GM21447 (cell line): ENCODE results near the gene SBSN.

ENCODE experiments used
- ATAC-seq: cut with Tn5 transposase; IDR thresholded peaks from one replicate; pipeline ENCODE4 v1.9.1; 2021; ENCODE audit not compliant: unreplicated experiment

Gene SBSN

GRCh38 chr19:35508129-35508528, 20.0 kb downstream of the SBSN start:
- ATAC-seq: no peak

GRCh38 chr19:35507561-35507960, 20.6 kb downstream of the SBSN start:
- ATAC-seq: no peak

- ATAC-seq: no peak
Measured at GRCh38 chr19:35506011-35506410, 22.1 kb downstream of the SBSN start.

DNA sequence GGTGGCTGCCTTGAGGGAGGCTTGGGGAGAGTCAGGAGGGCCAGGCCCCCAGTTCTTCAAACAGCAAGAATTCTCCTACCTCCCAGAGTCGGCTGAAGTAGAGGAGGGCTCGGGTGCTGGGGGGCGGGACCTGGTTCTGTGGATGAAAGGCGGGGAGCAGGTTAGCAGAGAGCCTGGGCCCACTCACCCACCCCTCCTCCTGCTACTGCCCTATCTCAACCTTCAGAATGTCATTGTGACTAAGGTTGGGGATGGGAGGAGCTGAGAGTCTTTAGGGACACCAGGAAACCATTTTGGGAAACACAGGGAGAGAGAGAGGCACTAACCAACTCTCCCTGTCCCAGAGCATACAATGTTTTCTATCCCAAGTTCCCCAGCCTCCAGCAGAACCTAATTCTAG, 25.4 kb downstream of the SBSN start:
- ATAC-seq: no peak

- no peak for ATAC-seq
Measured at GRCh38 chr19:35501684-35502083, 26.4 kb downstream of the SBSN start.

DNA sequence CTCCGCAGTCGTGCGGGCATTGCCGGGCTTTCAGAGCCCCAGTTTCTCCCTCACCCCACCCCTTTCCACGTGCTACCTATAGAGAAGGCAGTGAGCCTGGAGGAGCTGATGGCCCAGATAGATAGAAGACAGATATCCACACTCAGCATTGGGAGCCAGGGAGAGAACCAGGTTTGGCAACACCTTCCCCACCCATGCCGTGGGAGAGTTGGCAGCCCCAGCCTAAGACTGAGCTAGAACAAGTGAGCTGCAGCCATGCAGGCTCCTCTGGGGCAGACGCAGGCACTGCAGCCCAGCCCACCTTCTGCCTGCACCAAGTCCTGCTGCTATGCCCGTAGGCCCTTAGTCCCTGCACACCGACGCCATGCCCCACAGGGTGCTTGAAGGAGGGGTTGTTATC, 27.5 kb downstream of the SBSN start:
- ATAC-seq: no peak

- ATAC-seq: no peak
Measured at GRCh38 chr19:35498984-35499527, 29.1 kb downstream of the SBSN start.

DNA sequence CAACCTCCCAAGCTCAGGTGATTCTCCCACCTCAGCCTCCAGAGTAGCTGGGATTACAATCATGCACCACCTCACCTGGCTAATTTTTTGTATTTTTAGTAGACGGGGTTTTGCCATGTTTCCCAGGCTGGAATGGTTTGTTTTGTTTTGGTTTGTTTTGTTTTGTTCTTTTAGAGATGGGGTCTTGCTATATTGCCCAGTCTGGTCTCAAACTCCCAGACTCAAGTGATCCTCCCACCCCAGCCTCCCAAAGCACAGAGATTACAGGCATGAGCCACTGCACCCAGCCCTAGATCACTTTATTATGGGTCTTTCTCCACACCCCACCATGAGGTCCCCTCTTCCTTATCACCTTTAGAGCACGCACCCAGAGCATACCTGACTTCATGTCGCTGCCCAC, 29.9 kb downstream of the SBSN start:
- no peak for ATAC-seq

- no peak for ATAC-seq
Measured at GRCh38 chr19:35497406-35497805, 30.7 kb downstream of the SBSN start.

DNA sequence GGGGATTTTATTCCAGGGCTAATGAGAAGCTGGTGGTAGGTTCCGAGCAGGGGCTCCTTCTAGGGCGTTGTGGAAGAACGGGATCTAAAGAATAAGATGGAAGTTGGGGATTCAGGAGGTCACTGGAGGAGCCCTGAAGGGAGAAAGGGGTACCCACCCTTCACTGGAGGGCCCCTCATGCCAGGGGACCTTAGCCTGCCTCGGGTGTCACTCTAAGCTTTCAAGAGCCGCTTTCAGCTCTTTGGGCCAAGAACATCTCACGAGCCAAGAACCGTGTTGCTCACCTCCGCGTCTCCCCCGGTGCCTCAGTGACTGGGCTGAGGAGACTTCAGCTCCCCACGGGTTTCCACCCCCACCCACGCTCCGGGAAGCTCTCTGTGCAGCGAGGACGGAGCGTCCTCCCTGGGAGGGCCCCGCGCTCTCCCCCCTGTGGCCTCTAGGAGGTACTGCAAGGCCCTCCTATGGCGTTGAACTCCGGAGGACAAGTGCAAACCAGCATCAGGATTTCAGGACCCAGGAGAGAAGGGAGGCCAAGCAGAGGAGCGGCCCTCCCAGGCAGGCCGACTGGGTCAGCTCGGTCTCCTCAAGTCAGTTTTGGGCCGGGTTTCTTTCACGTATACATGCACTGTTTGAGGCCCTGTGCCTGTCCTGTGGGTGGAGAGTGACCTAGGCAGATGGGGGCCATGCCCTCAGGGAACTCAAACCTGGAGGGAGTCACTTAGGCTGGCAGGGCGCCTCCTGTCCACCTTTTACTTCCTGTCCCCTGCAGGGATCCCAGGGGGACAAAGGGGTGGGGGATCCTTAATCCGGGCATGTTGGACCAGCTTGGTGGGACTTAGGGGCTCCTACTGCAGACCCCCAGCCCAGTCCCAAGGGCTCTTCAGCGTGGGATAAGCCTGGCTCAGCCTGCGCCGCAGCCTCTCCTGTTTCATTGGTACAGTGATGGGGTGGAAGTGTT, 32.7 kb downstream of the SBSN start:
- ATAC-seq: no peak

DNA sequence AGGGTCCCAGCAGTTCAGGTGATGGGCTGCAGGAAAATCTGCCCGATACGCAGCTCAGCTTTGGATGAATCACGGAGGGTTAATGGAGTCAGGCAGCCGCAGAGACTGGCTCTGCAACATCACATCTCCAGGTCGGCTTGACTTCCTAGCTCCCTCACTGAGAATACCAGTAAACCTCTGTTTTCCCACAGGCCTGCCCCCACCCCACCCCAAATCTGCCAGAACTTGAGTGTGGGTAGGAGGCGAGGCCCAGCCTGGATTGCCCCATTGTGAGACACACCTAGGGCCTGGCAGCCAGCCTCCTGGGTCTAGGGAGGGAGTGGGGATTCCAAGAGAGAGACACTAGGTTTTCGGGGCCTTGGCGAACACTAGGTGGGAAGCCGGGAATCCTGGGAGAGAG, 34.1 kb downstream of the SBSN start:
- no peak for ATAC-seq

- ATAC-seq: no peak
Measured at GRCh38 chr19:35491836-35492360, 36.2 kb downstream of the SBSN start.

- no peak for ATAC-seq
Measured at GRCh38 chr19:35490364-35490763, 37.7 kb downstream of the SBSN start, which contains the start of gene KRTDAP. TSS of gene KRTDAP (minus strand) at chr19:35490464. CDS start at chr19:35490442, 22 bp downstream.

DNA sequence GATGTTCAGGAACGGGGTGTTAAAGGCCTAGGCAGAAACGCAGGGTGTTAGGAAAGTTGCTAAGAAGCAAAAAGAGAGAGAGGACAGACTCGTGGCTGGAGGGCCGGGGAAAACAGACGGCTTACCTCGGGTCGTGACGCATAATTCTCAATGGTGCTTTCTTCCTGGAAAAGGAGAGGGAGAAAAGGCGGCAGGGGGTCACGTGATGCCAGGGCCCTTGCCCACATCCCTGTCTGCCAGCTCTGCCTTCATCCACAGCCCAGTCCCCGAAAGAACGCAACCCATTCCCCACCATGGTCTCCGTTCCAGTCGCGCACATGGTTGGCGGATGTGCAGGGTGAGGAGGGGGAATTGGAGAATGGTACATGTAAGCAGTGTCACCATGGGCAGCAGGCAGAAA, 39.4 kb downstream of the SBSN start:
- ATAC-seq: no peak

DNA sequence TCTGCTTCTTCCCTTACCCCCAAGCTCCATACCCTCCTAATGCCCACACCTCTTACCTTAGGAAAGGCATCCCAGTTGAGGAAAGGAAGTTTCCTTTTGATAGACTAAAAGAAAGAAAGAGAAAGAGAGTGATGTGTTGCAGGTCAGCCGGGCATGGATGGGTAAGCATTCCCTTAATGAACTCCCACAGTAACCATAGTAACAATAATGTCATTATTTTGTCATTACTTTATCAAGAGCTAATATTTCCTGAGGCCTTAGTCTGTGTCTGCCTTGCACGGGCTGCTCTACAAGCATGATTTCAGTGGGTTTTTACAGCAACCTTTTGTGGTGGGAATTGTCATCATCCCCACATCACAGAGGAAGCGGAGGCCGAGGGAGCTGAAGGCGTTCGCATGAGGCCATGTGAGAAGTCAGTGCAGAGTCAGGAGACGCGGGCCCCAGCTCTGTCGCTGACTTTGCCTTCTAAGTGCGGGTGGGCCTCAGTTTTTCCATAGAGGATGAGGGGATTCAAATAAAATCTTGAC, 40.4 kb downstream of the SBSN start:
- ATAC-seq: no peak

- ATAC-seq: no peak
Measured at GRCh38 chr19:35486268-35486708, 41.8 kb downstream of the SBSN start.

- ATAC-seq: peak; percentile 79
Measured at GRCh38 chr19:35484252-35485036, 43.7 kb downstream of the SBSN start.

GRCh38 chr19:35483089-35483488, 45.0 kb downstream of the SBSN start:
- no peak for ATAC-seq

DNA sequence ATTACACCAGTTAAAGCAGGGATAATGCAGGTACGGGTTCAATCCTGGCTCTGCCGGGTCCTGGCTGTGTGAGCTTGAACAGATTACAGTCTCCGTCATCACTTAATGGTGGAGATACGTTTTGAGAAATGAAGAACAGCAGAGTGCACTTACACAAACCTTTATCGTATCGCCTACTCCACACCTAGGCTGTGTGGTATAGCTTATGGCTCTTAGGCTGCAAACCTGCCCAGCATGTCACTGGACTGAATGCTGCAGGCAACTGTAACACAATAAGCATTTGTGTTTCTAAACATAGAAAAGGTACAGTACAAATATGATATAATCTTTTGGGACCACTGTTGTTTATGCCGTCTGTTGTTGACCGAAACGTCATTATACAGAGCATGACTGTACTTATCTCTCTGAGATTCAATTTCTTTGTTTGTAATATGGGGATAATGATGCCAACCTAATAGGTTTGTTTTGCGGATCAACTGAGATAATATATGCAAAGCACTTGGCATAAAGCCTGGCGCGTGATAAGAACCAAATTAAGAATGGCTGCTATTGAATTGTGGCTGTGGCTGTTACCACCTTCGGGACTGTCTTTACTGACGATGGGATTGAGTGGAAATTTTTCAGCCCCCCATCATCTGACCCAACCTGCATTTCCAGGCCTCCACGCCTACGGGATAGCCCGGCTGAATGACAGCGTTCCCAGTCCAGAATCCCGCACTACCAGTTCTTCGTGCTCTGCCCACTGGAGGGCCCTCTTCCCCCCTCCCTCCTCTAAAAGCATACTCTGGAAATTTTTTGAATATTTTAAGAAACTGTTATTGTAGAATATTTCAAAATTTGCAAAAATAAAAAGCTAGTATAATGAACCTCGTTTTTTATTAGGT, 49.1 kb downstream of the SBSN start:
- no peak for ATAC-seq

- ATAC-seq: no peak
Measured at GRCh38 chr19:35476149-35476548, 52.0 kb downstream of the SBSN start.
